ENCODE measurements around the gene LRIT3.

DNA sequence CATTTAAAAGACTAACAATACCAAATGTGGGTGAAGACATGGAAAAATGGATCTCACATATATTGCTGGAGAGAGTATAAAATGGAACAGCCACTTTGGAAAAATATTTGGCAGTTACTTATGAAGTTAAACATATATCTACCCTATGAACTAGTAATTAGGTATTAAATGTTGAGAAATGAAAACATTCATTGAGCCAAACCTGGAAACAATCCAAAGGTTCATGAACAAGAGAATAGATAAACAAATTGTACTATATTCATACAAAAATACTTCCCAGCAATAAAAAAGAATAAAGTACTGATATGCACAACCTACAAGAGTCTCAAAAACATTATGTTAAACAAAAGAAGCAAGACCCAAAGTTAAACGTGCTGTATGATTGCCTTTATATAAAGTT lies 60.8 kb downstream of the LRIT3 start:
- TF ChIP-seq, protein P1, sequence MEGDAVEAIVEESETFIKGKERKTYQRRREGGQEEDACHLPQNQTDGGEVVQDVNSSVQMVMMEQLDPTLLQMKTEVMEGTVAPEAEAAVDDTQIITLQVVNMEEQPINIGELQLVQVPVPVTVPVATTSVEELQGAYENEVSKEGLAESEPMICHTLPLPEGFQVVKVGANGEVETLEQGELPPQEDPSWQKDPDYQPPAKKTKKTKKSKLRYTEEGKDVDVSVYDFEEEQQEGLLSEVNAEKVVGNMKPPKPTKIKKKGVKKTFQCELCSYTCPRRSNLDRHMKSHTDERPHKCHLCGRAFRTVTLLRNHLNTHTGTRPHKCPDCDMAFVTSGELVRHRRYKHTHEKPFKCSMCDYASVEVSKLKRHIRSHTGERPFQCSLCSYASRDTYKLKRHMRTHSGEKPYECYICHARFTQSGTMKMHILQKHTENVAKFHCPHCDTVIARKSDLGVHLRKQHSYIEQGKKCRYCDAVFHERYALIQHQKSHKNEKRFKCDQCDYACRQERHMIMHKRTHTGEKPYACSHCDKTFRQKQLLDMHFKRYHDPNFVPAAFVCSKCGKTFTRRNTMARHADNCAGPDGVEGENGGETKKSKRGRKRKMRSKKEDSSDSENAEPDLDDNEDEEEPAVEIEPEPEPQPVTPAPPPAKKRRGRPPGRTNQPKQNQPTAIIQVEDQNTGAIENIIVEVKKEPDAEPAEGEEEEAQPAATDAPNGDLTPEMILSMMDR (IDR thresholded peaks at IDR 0.05) = no peak
- no peak for TF ChIP-seq POLR2AphosphoS5 (IDR thresholded peaks at IDR 0.05)
- TF ChIP-seq POLR2A (IDR thresholded peaks at IDR 0.05) = no peak

Data from gastroesophageal sphincter (tissue), 3 donors.